Stimulated activated CD4-positive, alpha-beta T cell treated with anti-CD3 and anti-CD28 coated beads, Interleukin-12 subunit alpha, Interleukin-12 subunit beta, amount 100 ng/mL, for 4 hours (primary cell): Measurements from ENCODE around the gene GPC5.

Source experiments
- DNase-seq: peaks from one replicate; pipeline ENCODE4 v3.0.0-alpha.2; 2020

The GPC5 gene

DNA sequence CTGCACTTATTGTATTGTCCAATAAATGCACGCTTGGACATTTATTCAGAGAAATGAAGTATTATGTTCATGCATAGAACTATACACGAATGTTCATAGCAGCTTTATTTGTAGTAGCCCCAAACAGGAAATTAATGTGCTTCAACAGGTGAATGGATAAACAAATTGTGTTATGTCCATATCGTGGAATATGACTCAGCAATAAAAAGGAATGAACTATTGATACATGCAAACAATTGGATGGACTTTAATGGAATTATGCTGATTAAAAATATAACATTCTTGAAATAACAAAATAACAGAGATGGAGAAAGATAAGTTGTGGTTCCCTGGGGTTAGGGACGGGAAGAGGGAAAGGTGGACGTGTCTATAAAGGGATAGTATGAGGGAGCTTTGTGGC lies 65.9 kb downstream of the GPC5 start:
- no peak for DNase-seq

DNA sequence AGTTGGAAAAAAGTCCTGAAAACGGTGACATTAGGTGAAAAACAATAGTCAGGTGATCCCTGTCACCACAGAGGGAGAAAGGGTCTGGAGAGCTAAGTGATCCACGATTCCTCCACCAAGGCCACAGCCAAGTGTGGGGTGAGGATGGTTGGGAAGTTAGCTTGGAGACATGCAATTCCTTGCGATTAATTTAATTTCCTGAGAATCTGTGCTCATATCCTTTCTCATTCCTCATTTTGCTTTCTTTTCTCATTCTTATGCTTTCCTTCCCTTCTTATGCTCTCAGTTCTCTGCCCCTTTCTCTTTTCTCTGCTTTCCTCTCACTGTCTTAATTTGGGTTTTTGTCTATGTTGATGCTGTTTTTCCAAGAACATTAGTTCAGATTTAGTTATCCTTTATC lies 68.8 kb downstream of the GPC5 start:
- DNase-seq, result no peak

DNA sequence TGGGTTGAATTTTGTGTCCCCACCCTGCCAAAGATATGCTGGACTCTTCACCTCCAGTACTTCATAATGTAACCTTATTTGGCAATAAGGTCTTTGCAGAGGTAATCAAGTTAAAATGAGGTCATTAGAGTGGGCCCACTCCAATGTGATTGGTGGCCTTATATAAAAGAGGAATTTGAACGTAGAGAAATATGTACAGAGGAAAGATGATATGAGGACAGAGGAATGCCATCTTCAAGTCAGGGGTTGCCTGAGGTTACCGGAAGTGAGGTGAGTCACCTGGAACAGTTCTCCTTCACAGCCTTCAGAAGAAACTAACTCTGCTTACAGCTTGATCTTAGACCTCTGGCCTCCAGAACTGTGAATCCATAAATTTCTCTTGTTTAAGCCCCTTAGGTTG lies 69.9 kb downstream of the GPC5 start:
- DNase-seq, result no peak

DNA sequence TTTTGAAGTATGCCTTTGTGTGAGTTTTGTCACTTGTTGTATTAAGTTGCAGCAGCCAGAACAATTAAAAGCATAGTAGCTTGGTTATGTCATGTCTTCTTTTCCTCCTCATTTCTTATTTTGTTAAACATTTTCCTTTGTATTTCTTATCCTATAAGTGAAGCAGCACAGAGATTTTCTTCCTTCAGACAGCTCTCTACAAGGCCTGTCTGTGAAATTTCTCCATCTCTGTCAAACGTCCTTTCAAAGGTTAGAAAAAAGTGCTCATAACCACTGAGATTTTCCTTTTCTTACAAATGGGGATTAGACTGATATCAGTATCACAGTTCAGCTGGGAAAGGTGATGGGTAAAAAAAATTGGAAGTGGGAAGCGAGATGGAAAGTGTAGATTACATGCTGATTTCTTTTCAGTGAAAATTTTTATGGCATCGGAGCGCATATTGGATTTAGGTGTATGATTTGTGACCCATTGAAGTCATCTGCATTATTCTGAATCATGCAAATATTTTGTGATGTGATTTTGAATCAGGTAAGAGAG lies 71.7 kb downstream of the GPC5 start:
- no peak for DNase-seq

DNA sequence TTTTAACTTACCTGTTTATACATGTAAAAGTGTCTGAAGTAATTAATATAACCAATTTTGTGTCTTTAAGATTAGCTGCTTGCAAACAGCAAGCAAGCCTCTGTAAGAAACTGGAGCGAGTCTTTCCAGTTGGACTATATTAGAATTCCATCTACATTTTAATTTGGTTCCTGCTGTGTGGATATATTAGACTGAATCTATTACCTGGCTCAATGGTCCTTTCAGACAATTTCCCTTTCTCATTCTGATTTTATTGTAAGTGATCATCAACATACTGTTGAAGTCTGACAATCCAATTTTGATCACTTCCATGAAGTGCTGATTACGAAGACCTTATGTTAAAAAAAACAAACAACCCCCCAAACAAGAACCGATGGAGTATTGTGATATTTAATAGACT lies 72.3 kb downstream of the GPC5 start:
- DNase-seq, result no peak

DNA sequence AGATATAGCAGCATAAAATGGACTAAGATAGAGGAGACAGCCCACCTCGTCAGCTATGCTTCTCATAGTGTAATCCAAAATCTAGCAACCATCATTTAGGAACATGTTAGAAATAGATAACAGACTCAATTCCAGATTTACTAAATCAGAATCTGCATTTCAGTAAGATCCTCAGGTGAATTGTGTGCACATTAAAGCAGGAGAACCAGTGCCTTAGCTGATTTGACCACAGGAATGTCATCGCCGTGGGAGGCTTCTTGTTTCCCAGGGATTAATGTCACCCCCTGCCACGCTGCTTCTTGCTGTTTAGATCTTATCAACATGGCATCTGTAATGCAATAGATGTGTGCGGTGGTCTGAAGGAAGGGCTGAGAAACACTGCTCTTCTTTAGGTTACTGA lies 84.0 kb downstream of the GPC5 start:
- no peak for DNase-seq

DNA sequence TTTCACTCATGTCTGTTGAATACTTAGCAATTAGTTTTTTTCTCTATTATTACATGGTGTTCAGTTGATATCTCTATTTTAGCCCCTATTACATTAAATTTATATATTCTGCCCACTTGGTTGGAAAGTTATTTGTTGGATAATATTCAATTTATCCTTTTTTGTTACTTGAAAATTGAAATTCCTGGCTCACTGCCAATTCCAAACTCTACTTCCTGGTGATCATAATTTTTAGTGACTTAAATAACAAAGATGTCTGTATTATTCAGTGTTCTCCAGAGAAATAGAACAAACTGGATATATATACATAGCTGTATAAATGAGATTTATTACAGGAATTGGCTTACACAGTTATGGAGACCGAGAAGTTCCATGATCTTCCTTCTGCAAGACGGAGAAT lies 93.6 kb downstream of the GPC5 start:
- no peak for DNase-seq

DNA sequence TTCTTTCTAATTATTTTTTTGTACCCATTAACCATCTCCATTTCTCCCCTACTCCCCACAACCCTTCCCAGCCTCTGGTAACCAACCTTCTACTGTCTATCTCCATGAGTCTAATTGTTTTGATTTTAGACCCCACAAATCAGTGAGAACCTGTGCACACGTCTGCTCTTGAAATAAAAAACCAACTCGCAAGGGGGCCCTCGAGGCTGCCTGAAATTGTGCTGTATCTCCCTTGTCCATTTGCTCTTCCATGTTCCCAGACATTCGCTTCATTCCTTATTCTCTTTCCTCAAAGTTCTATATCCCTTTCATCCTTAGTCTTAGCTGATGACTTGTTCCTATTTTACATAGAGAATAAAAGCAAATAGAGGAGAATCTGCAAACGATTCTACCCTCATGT lies 95.0 kb downstream of the GPC5 start:
- no peak for DNase-seq

DNA sequence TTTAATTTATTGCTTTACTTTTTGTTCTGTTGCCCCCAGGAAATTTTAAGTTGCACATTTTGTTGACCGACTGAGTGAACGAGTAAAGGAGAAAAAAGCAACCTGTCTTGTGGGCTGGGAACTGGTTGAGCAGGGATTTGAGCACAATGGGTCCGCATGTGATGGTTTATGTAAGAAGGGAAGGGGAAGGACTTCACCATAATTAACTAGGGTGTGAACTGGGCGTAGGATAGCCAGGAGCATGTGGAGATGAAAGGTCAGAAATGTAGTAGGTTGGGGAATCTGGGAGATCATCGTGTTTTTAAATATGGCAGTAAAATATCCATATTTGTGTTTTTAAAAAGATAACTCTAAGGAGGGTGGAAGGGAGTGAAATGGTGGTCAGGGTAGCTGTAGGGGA lies 99.9 kb downstream of the GPC5 start:
- no peak for DNase-seq

DNA sequence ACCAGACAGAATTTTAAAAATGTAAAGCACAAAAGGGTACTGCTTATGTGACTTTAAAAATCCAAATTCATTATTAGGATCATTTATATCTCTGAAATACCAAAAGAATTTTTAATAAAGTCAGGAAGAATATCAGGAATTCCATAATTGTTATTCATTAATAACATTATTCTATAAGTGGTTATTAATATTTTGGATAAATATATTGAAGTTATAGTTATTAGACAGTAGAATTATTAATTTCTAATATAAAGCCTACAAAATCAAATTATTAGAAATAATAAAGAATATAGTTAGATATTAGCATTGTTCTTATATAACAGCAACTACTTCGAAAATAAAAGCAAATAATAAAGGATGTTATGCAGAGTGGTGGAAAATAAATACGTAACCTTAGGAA lies 105.8 kb downstream of the GPC5 start:
- DNase-seq, result no peak

DNA sequence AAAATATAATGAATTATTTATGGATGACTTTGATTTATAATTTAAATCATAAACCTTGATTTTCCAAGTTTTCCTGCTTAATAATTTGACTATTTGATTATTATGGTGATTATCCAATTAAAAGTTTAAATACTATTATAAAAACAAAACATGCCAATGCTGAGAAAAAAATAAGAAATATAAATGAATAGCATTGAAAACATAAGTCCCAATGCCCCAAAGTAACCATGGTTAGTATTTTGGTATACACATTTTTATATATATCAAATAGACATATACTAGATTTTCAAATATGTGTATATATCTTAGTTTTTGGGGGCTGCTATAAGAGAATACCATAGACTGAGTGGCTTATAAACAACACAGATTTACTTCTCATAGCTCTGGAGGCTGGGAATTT lies 108.3 kb downstream of the GPC5 start:
- no peak for DNase-seq

DNA sequence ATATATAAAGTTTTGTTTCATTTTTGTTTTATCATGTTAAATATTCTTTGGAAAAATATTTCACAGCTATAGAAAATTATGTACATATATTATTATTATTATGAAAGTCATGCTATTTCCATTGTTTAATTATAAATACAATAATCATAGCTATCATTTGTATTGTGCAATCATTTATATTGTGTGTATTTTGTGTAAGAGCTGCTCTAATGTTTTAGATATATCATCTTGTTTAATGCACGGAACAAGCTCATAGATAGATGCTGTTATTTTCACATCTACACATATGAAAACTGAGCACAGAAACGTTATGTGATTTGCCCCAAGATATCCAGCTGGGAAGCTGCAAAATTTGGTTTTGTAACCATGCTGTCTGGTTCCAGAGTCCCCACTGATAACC lies 111.6 kb downstream of the GPC5 start:
- no peak for DNase-seq

DNA sequence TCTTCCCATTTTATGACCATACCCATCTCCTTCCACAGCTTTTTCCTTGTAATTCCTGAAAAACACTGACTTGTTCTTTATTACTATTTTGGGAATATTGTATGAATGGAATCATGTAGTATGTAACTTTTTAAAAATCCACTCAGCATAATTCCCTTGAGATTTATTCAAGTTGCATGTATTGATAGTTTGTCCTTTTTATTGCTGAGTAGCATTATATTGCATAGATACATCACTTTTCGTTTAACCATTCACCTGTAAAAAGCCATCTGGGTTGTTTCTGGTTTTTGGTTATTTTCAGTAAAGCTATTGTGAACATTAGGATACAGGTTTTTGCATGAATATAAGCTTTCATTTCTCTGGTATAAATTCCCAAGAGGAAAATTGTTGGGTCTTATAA lies 115.4 kb downstream of the GPC5 start:
- DNase-seq, result no peak

DNA sequence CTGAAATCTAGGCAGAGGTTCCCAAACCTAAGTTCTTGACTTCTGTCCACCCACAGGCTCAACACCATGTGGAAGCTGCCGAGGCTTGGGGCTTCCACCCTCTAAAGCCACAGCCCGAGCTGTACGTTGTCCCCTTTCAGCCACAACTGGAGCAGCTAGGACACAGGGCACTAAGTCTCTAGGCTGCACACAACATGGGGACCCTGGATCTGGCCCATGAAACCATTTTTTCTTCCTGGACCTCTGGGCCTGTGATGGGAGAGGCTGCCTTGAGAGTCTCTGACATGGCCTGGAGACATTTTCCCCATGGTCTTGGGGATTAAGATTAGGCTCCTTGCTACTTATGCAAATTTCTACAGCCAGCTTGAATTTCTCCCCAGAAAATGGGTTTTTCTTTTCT lies 118.4 kb downstream of the GPC5 start:
- DNase-seq, result no peak

DNA sequence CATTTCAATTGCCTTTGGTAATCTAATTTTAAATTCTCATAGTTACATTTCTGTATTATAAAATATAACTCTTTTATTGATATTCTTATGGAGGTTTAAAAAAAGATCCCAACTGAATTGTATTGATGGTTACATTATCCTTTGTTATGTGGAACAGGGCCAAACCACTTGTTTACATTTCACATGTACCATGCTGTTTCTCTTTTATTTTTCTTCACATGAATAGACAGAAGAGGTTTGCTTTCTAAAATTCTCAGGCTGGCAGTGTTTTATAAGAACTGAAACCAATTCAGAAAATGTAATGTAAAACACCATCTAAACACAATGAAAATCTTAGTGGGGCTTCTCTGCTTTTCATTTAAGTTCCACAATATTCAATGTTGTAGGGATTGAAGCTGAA lies 122.5 kb downstream of the GPC5 start:
- no peak for DNase-seq

DNA sequence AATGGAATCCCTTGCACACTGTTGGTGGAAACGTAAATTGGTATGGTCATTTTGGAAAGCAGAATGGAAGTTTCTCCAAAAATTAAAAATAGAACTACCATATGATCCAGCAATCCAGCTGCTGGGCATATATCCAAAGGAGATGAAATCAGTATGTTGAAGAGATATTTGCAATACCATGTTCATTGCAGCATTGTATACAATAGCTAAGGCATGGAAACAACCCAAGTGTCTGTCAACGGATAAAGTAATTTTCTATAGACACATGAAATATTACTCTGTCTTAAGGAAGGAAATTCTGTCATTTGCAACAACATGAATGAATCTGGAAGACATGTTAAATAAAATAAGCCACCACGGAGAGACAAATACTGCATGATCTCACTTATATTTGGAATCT lies 124.7 kb downstream of the GPC5 start:
- DNase-seq, result no peak

DNA sequence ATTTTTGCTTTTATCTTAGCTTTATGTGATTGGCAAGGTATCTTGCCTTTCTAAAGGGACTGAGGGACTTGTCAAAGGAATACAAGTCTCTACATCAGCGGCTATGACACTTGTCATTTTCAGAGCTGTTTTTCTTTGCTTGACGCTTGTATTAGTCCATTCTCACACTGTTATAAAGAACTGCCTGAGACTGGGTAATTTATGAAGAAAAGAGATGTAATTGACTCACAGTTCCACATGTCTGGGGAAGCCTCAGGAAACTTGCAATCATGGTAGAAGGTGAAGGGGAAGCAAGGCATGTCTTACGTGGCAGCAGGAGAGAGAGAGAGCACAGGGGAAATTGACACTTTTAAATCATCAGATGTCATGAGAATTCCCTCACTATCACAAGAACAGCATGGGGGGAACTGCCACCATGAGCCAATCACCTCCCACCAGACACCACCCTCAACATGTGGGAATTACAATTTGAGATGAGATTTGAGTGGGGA lies 128.2 kb downstream of the GPC5 start:
- DNase-seq, result no peak

DNA sequence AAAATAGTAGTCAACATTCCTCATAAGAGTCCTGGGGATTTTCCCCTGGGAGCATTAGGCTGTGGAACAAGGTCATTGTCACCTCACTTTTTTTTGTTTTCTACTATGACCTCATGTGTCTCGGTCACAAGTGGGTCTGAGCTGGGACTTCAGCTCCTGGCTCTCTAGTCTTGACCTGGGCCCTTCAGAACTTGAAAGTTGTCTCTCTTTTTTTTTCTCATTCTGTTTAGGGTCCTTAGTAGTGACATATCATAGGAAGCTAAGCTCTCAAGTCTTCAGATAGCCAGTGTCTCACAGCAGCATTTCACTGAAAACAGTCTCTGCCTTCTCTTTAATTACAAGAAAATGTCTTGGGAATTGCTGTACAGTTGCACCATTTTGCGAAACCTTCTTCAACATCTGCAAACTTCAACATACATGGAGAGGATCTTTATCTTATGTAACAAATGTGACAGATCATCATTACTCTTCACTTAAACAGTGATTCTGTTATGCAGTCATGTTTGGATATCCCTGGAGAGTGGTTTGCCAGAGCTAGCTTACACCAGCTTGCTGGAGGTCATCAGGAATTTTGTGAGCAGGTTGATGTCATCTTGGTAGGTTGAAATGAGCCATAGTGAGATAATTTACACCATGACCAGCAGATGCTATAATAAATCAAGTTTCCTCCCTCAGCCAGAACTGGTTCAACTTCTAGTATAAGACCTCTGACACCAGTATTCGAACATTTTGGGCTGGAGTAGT lies 131.5 kb downstream of the GPC5 start:
- DNase-seq, result no peak

DNA sequence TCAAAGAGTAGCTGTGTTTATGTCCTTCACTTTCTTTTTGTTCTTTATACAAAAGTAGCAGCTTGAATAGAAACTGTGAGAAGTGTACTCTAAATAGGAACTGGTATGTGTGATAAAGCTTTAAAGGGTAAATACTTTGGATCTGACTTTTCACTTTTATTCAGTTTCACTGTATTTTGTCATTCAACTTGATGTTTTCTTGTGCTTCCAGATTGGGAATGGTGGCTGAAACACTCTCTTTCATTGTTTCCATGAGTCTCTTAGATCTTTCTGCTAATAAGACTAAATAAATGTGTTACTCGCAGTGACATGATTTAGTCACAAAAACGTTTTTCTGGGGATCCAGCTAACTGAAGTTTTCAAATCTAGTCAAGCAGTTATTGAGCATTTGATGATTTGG lies 133.2 kb downstream of the GPC5 start:
- DNase-seq, result no peak

DNA sequence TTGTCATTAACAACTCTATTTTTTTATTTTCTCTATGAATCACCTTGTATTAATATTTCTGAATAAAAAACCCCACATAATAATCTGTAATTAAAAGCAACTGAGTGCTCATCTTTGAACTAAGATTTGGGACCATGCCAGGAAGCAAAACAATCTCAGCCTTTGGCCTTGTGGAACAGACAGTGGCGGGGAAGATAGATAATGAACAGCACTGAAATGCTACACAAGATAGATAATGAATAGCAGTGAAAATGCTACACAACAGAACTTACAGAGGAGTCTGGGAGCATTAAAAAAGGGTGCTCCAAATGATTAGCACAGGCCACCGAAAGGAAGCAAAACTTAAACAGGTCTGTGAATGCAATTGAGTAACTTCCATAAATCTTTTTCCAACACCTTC lies 134.9 kb downstream of the GPC5 start:
- no peak for DNase-seq

DNA sequence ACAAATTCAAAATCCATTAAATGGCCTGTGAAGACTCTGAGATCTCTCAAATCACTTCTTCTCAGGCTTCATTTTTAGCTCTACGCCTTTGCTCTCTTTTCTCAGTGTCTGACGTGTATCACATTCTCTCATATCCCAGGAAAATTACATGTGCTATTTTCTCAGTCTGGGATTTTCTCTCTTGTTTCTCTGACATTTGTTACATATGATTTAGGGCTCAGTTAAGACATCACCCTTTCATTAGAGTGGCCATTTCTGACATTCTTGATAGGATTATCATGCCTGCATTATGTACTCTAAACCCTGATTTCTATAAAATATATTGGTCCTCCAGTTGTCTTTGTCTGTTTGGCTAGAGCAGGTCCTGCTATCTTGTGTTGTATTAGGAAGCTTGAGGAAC lies 136.6 kb downstream of the GPC5 start:
- DNase-seq, result no peak

DNA sequence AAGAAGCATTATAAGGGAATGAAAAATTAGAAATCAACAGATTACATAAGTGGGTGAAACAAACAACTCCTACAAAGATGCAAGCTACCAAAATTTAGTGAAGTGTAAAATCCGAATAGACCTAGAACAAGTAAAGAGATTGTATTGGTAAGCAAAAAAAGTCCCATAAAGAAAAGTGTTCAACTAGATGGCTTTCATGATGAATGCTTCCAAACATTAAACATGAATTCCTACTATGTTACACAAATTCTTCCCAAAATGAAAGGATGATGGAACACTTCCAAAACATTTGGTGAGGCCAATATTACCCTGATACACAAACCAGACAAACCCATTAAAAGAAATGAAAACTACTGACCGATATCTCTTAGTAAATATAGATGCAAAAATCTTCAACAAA lies 139.0 kb downstream of the GPC5 start:
- no peak for DNase-seq

DNA sequence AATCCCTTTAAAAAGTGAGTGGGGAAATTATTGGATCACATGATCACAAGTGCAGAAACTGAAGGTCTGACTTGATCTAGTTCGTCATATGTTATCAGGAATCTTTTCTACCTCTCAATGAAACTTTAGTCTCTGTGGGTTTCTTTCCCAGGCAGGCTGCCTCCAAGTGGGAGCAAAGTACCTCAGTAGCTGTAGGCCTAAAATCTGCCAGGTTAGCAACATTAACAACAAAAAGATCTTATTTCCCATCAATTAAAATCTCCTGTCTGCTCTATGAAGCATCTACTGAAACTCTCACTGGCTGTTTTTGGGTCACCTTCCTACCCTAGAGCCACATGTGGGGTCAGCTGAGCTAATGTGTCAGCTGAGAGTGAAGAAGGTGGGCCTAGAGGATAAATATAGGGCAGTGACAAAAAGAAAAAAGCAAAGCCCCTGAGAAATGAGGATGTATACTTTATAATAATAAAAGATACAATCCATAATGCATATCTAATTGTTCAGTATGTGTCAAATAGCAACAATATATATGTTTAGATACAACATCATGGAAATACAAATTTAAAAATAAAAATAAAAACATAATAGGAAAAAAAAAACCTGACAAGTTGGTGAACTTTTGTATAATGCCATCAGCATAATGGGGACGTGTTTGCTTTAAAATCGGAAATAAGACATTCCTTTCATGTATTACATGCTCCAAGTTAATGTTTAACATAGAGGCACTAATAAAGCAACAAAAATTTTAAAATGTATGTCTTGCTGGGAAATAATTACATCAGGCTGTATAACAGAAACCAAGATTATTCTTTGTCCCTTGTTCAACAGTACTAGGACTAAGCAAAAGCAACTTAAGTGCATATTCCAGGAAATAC lies 141.1 kb downstream of the GPC5 start:
- no peak for DNase-seq

DNA sequence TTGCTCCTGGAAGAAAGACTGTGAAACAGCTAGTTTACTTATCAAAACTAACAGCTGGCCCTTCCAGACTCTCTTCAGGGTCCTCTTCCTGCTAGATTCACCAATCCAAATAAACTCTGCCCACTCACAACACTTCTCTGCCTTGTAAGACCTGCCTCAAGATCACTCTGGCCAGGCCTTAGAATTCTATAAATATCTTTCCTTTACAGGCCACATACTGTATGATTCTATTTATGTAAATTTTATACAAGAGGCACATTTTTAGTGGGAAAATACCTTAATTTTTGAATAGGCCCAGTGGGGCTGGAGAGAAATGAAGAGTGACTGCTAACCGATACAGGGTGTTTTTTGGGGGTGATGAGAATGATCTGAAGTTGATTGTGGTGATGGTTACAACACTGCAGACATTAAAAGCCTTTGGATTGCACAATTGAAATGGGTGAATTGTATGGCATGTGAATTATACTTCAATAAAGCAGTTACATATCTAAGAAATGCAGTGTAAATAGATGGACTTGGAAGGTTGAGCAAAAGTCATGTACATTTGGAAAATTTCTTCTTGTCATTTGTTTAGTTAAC lies 141.8 kb downstream of the GPC5 start:
- DNase-seq, result no peak
